Tibial nerve (tissue), 4 donors: ENCODE measurements around the gene GPX5.

ENCODE experiments used
- EP300 ChIP-seq, 2 donors: sonication (generic); formaldehyde crosslinking; IDR thresholded peaks; one replicate each; pipeline ENCODE4 v1.6.1; 2017; ENCODE audit warnings: antibody characterized with exemption in 2 of 2, mild to moderate bottlenecking in 1 of 2
- POLR2A ChIP-seq, 2 donors: fragments of 450-650 bp; IDR thresholded peaks; one replicate each; pipeline ENCODE4 v1.6.1; 2017; ENCODE audit warnings: antibody characterized with exemption in 2 of 2, mild to moderate bottlenecking in 2 of 2, moderate library complexity in 2 of 2
- TF ChIP-seq, protein P1 (sequence below), 5 experiments: fragments of 200-600 bp in 3 of 5; fragments of 450-650 bp in 2 of 5; sonication (generic) in 3 of 5; IDR thresholded peaks; one replicate each; pipeline ENCODE4 v1.5.1; 2016 to 2019; ENCODE audit warnings: antibody characterized with exemption in 5 of 5, mild to moderate bottlenecking in 3 of 5, moderate library complexity in 2 of 5

DNA sequence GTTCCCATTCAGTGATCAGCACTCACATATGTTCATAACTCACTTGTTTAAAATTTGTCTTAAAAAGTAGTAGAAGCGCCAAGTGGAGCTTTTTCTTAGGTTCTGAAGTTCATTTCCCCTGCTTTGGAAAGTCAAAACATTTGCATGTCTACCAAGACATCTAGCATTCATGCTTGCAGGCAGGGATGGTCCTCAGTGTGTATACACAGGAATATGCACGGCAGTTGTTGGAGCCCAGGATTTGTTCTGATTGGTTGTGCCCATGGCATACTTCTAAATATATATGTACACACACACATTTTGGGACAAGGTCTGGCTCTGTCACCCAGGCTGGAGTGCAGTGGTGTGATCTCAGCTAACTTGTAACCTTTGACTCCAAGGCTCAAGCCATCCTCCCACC, 7.7 kb upstream of the GPX5 start:
- no peak for TF ChIP-seq POLR2A (IDR thresholded peaks at IDR 0.05)
- TF ChIP-seq, protein P1, sequence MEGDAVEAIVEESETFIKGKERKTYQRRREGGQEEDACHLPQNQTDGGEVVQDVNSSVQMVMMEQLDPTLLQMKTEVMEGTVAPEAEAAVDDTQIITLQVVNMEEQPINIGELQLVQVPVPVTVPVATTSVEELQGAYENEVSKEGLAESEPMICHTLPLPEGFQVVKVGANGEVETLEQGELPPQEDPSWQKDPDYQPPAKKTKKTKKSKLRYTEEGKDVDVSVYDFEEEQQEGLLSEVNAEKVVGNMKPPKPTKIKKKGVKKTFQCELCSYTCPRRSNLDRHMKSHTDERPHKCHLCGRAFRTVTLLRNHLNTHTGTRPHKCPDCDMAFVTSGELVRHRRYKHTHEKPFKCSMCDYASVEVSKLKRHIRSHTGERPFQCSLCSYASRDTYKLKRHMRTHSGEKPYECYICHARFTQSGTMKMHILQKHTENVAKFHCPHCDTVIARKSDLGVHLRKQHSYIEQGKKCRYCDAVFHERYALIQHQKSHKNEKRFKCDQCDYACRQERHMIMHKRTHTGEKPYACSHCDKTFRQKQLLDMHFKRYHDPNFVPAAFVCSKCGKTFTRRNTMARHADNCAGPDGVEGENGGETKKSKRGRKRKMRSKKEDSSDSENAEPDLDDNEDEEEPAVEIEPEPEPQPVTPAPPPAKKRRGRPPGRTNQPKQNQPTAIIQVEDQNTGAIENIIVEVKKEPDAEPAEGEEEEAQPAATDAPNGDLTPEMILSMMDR (IDR thresholded peaks at IDR 0.05), result no peak
- no peak for TF ChIP-seq EP300 (IDR thresholded peaks at IDR 0.05)
